DOHH2 (cell line): ENCODE results near the gene SH3PXD2A.

Source experiments
- H3F3A ChIP-seq: fragments of 200-600 bp; sonication (generic), shearing (Covaris generic); 2 replicates; pipeline ENCODE4 v1.6.0; 2016; ENCODE audit warnings: antibody characterized with exemption, mild to moderate bottlenecking; ENCODE audit not compliant: control insufficient read depth, insufficient read depth
- H3K27ac ChIP-seq: fragments of 200-600 bp; sonication (generic); 2 replicates; pipeline ENCODE4 v1.5.1; 2014; ENCODE audit warnings: low read depth, mild to moderate bottlenecking, low read length, moderate library complexity
- H3K27me3 ChIP-seq: fragments of 200-600 bp; sonication (generic); 2 replicates; pipeline ENCODE4 v1.6.1; 2014; ENCODE audit warnings: mild to moderate bottlenecking, low read length, mixed read lengths; ENCODE audit not compliant: control insufficient read depth
- H3K36me3 ChIP-seq: fragments of 200-600 bp; sonication (generic); 2 replicates; pipeline ENCODE4 v1.6.1; 2014; ENCODE audit warnings: mild to moderate bottlenecking, low read length, moderate library complexity, mixed read lengths; ENCODE audit not compliant: control insufficient read depth
- H3K4me1 ChIP-seq: fragments of 200-600 bp; sonication (generic); 2 replicates; pipeline ENCODE4 v1.6.1; 2014; ENCODE audit warnings: mild to moderate bottlenecking, low read length, mixed read lengths; ENCODE audit not compliant: control insufficient read depth
- H3K4me2 ChIP-seq: fragments of 200-600 bp; sonication (generic); 2 replicates; pipeline ENCODE4 v1.6.0; 2014; ENCODE audit warnings: mild to moderate bottlenecking, low read length, moderate library complexity
- H3K4me3 ChIP-seq: fragments of 200-600 bp; sonication (generic); 2 replicates; pipeline ENCODE4 v1.5.1; 2014; ENCODE audit warnings: mild to moderate bottlenecking, low read length, mixed read lengths
- H3K79me2 ChIP-seq: fragments of 200-600 bp; sonication (generic); 2 replicates; pipeline ENCODE4 v1.6.1; 2014; ENCODE audit warnings: mild to moderate bottlenecking, low read length, mixed read lengths; ENCODE audit not compliant: control insufficient read depth
- H3K9me2 ChIP-seq: fragments of 200-600 bp; sonication (generic); replicated peaks from 2 replicates; pipeline ENCODE4 v1.6.1; 2014; ENCODE audit warnings: mild to moderate bottlenecking, low read length, mixed read lengths; ENCODE audit not compliant: control insufficient read depth
- H3K9me3 ChIP-seq: fragments of 200-600 bp; sonication (generic); 2 replicates; pipeline ENCODE4 v1.6.1; 2014; ENCODE audit warnings: antibody characterized with exemption, low read length, mixed read lengths; ENCODE audit not compliant: control insufficient read depth, insufficient read depth
- H4K20me1 ChIP-seq: fragments of 200-600 bp; sonication (generic); 2 replicates; pipeline ENCODE4 v1.6.0; 2014; ENCODE audit warnings: low read depth, mild to moderate bottlenecking, antibody characterized with exemption, low read length, moderate library complexity; ENCODE audit not compliant: control insufficient read depth, insufficient read depth
- CTCF ChIP-seq: fragments of 200-600 bp; sonication (generic); IDR thresholded peaks from one replicate; pipeline ENCODE4 v1.5.1; 2014; ENCODE audit warnings: antibody characterized with exemption, mild to moderate bottlenecking, low read depth, low read length; ENCODE audit not compliant: poor library complexity, severe bottlenecking
- EZH2phosphoT487 ChIP-seq: fragments of 200-600 bp; sonication (generic); IDR thresholded peaks from 2 replicates; pipeline ENCODE4 v1.6.1; 2017; ENCODE audit warnings: borderline replicate concordance, mild to moderate bottlenecking, antibody characterized with exemption, low read length, moderate library complexity, mixed read lengths

SH3PXD2A gene

GRCh38 chr10:103806395-103807187, 48.8 kb downstream of the SH3PXD2A start:
- TF ChIP-seq CTCF (no peak), EZH2phosphoT487 (no peak)
- H3K4me3 ChIP-seq = no peak overlapping the region
- H3K4me1 ChIP-seq = no peaks in the 10 kb centered on the region
- H3F3A ChIP-seq = no peaks in the 10 kb centered on the region
- H4K20me1 ChIP-seq = no peaks in the 10 kb centered on the region
- H3K27ac ChIP-seq = no peak overlapping the region
- H3K9me2 ChIP-seq = no peaks in the 10 kb centered on the region
- peaks cover 3% of the 10 kb centered on the region; the same call in 1 of the 2 replicates for H3K27me3 ChIP-seq
- H3K4me2 ChIP-seq = no peak overlapping the region
- no peaks in the 10 kb centered on the region for H3K36me3 ChIP-seq
- H3K9me3 ChIP-seq = no peaks in the 10 kb centered on the region
- H3K79me2 ChIP-seq = no peaks in the 10 kb centered on the region

DNA sequence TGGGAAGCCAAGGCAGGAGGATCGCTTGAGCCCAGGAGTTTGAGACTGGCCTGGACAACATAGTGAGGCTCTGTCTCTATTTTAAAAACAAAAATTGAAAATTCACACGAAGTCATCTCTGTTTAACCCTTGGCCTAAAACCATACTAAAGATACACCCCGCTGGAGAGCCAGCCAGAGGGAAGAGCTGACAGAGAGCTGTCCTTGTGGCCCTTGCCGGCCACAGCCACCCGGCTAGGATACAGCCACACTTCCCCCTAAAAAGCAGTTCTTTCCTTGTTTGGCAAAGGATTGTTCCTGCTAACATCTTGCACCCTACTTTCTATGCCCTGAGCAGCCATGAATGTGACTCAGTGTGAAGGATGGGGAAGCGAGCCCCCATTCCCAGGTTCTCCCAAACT, 49.6 kb downstream of the SH3PXD2A start:
- Histone ChIP-seq H3K9me2 (no peaks in the 10 kb centered on the region), H3K9me3 (no peaks in the 10 kb centered on the region), H3K4me2 (no peak overlapping the region), H3F3A (no peaks in the 10 kb centered on the region), H3K4me1 (no peaks in the 10 kb centered on the region), H4K20me1 (no peaks in the 10 kb centered on the region), H3K36me3 (no peaks in the 10 kb centered on the region), H3K27me3 (peaks cover 7% of the 10 kb centered on the region), H3K4me3 (no peak overlapping the region), H3K27ac (no peak overlapping the region), H3K79me2 (no peaks in the 10 kb centered on the region)
- no peak for TF ChIP-seq CTCF
- TF ChIP-seq EZH2phosphoT487 = no peak

GRCh38 chr10:103804871-103805270, 50.5 kb downstream of the SH3PXD2A start:
- Histone ChIP-seq H3F3A (no peaks in the 10 kb centered on the region), H3K9me3 (no peaks in the 10 kb centered on the region), H3K79me2 (no peaks in the 10 kb centered on the region), H3K27me3 (peaks cover 7% of the 10 kb centered on the region), H3K27ac (no peak overlapping the region), H3K36me3 (no peaks in the 10 kb centered on the region), H3K4me1 (no peaks in the 10 kb centered on the region), H3K9me2 (no peaks in the 10 kb centered on the region), H3K4me3 (no peak overlapping the region), H4K20me1 (no peaks in the 10 kb centered on the region), H3K4me2 (no peak overlapping the region)
- TF ChIP-seq CTCF = no peak
- no peak for TF ChIP-seq EZH2phosphoT487
